Stimulated activated memory B cell treated with anti-CD40 and anti-IgM and Interleukin-4, amounts not matched to agents 10 μg/mL and 1 μg/mL and 100 μg/mL, for 72 hours (primary cell): Measurements from ENCODE around the gene HDAC4.
A peak's percentile ranks its signal among the peaks of the same experiment; 100 is the strongest.

Source experiments
- ATAC-seq: fragments of 150-1000 bp; cut with Tn5 transposase; 2 replicates; pipeline ENCODE4 v1.10.0; 2021
- H3K27ac Mint-ChIP-seq: one replicate; pipeline ENCODE4 v1.8.0; 2022; ENCODE audit warnings: mild to moderate bottlenecking, mixed read lengths
- H3K27me3 Mint-ChIP-seq: one replicate; pipeline ENCODE4 v1.8.0; 2022; ENCODE audit warnings: mixed read lengths
- H3K36me3 Mint-ChIP-seq: one replicate; pipeline ENCODE4 v1.8.0; 2022; ENCODE audit warnings: mixed read lengths
- H3K4me1 Mint-ChIP-seq: one replicate; pipeline ENCODE4 v1.8.0; 2022; ENCODE audit warnings: mixed read lengths
- H3K4me3 Mint-ChIP-seq: one replicate; pipeline ENCODE4 v1.8.0; 2022; ENCODE audit warnings: mild to moderate bottlenecking, moderate library complexity, mixed read lengths
- H3K9me3 Mint-ChIP-seq: one replicate; pipeline ENCODE4 v1.8.0; 2022; ENCODE audit warnings: mixed read lengths

The HDAC4 gene

GRCh38 chr2:239146011-239146641, 254.7 kb downstream of the HDAC4 start:
- Mint-ChIP-seq H3K36me3 (peaks cover 35% of the 10 kb centered on the region), H3K27me3 (no peaks in the 10 kb centered on the region), H3K9me3 (peaks cover 7% of the 10 kb centered on the region), H3K4me3 (no peak overlapping the region), H3K4me1 (peaks cover 9% of the 10 kb centered on the region), H3K27ac (no peak overlapping the region)
- peak; percentile 51 for ATAC-seq

GRCh38 chr2:239145601-239146000, 255.2 kb downstream of the HDAC4 start:
- Mint-ChIP-seq H3K27me3 (no peaks in the 10 kb centered on the region), H3K4me1 (peaks cover 5% of the 10 kb centered on the region), H3K4me3 (no peak overlapping the region), H3K9me3 (peaks cover 5% of the 10 kb centered on the region), H3K27ac (no peak overlapping the region), H3K36me3 (peaks cover 36% of the 10 kb centered on the region)
- ATAC-seq, result no peak

DNA sequence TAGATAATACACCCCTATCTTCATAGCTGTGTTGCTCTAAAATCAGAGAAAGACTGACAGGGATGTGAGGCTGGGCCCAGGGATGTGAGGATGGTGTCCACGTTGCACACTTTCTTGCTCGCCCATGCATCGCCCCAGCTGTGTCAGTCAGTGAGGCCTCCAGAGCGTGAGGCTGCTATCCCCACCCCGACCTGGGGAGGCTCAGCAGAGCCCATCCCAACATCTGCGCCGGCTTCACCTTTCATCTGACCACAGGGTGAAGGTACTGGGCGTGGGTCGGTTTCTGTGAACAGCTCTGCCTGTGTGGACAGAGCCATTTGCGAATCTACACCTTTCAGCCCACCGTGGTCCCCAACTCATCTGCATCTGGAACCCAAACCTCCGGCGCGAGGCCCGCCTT, 255.7 kb downstream of the HDAC4 start:
- Mint-ChIP-seq H3K27me3 (no peaks in the 10 kb centered on the region), H3K27ac (no peak overlapping the region), H3K9me3 (peaks cover 2% of the 10 kb centered on the region), H3K4me1 (peaks cover 5% of the 10 kb centered on the region), H3K36me3 (peaks cover 31% of the 10 kb centered on the region), H3K4me3 (no peak overlapping the region)
- no peak for ATAC-seq

DNA sequence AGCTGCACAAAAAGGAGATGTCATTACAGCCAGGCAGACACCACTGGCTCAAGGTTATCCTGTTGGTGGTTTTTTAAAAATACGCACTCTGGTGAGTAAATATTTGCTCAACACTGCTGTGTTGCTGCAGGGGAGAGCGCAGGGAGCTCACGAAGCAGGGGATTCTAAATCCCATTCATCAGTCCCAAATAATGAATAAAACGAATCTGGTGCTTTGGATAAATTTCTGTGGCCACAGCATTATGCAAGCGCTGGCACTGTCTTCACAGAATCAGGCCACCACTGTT, 256.2 kb downstream of the HDAC4 start:
- H3K9me3 Mint-ChIP-seq, result no peaks in the 10 kb centered on the region
- no peak for ATAC-seq
- peaks cover 32% of the 10 kb centered on the region for H3K36me3 Mint-ChIP-seq
- no peaks in the 10 kb centered on the region for H3K27me3 Mint-ChIP-seq
- H3K4me1 Mint-ChIP-seq, result peaks cover 5% of the 10 kb centered on the region
- H3K4me3 Mint-ChIP-seq, result no peak overlapping the region
- no peak overlapping the region for H3K27ac Mint-ChIP-seq

DNA sequence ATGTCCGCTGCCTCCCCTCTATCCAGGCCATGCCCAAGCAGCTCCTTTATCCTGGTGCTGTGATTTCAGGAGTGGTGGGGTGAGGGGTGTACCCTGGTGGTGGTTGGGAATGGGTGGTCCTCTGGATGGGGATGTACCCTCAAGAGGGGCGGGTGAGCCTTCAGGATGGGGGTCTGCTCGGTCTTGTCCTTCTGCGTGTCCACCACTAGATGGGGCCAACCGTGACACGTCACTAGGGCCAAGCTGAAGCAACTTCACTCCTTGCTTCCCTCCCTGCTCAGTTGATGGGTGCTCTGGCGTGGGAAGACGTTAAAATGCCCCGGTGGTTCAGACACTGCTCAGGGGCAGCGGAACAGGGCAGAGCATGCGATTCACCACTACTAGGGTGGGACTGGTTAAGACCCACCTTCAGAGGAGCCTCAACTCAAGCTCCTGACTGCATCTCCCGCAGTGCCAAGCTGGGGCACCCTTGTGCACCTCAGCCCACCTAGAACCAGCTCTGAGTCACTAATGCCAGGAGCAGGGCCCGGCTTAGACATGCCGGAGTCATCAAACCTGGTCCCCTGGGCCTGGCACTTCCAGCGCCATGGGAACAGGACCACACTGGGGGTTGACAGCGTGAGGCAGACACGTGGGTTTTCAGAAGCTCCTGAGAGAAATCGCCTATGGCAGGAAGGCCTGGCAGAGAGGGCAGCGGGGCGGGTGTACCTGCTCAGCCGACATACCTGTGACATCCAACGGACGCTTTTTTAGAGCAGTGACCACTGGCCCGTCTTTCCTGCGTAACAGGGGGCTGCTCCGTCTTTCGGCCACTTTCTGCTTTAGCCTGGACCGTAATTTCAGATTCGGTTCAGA, 256.7 kb downstream of the HDAC4 start:
- Mint-ChIP-seq H3K9me3 (no peaks in the 10 kb centered on the region), H3K27ac (no peak overlapping the region), H3K36me3 (peaks cover 38% of the 10 kb centered on the region), H3K4me3 (no peak overlapping the region), H3K27me3 (no peaks in the 10 kb centered on the region), H3K4me1 (peaks cover 5% of the 10 kb centered on the region)
- no peak for ATAC-seq

- Mint-ChIP-seq H3K4me3 (no peak overlapping the region), H3K9me3 (no peaks in the 10 kb centered on the region), H3K36me3 (peaks cover 37% of the 10 kb centered on the region), H3K27ac (no peak overlapping the region), H3K4me1 (peaks cover 5% of the 10 kb centered on the region), H3K27me3 (no peaks in the 10 kb centered on the region)
- ATAC-seq, result no peak
These were observed 258.0 kb downstream of the HDAC4 start for GRCh38 chr2:239142806-239143205.

GRCh38 chr2:239142296-239142695, 258.5 kb downstream of the HDAC4 start:
- Mint-ChIP-seq H3K9me3 (no peaks in the 10 kb centered on the region), H3K4me3 (no peak overlapping the region), H3K4me1 (peaks cover 5% of the 10 kb centered on the region), H3K27ac (no peak overlapping the region), H3K36me3 (peaks cover 36% of the 10 kb centered on the region), H3K27me3 (no peaks in the 10 kb centered on the region)
- no peak for ATAC-seq

DNA sequence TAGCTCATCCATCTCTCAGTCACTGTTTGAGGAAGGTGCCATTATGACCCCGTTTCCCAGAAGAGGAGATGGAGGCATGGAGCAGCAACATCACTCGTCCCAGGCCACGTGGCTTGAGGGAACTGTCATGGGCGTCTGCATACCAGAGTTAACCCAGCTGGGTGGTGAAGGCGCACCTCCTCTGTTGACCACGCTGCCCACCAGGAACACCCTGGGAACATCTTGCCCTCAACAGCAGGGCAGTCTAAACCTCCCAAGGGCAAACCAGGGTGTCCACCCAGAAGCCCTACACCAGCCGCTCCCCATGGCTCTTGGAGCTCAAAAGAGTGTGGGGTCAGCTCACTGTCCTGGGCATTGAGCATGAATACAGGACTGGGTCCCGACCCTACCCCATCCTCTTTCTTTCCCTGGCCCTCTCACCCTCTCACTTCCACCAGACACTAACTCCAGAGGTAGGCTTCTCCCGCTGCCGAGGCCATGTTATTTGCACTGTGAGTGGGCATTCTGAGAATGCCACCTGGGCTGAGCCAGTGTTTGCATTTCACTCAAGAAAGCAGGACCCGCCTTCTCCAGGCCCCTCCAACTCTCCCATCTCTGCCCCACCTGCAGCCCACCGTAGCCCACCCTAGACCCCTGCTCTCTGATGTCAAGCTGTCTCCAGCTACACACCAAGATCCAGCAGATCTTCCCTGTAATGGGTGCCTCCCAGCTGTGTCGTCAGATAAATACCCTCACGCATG, 259.6 kb downstream of the HDAC4 start:
- no peak overlapping the region for H3K4me3 Mint-ChIP-seq
- no peak overlapping the region for H3K27ac Mint-ChIP-seq
- peaks cover 3% of the 10 kb centered on the region for H3K9me3 Mint-ChIP-seq
- peaks cover 3% of the 10 kb centered on the region for H3K4me1 Mint-ChIP-seq
- ATAC-seq, result no peak
- H3K27me3 Mint-ChIP-seq, result no peaks in the 10 kb centered on the region
- H3K36me3 Mint-ChIP-seq, result peaks cover 45% of the 10 kb centered on the region

- Mint-ChIP-seq H3K4me3 (no peak overlapping the region), H3K36me3 (peaks cover 51% of the 10 kb centered on the region), H3K9me3 (peaks cover 4% of the 10 kb centered on the region), H3K27ac (no peak overlapping the region), H3K27me3 (no peaks in the 10 kb centered on the region), H3K4me1 (no peaks in the 10 kb centered on the region)
- ATAC-seq, result no peak
These were observed 260.3 kb downstream of the HDAC4 start for GRCh38 chr2:239140346-239141020.

DNA sequence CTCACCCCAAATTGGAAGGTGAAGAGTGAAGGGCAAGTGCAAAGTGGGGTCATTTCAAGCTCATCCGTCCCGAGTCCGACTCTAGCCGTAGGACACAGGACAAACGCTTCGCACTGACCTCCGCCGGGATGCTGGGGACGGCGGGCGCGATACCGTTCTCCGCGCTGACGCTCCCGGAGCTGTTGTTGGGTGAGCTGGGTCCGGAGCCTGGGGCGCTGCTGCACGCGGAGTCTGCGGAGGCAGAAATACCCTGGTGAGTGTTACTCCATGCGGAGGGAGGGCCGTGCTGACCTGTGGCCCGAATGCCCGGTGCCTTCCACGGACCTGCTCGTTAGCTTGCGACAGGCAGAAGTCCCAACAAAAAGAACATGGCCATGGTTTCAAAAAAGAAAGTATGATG, 261.3 kb downstream of the HDAC4 start:
- Mint-ChIP-seq H3K36me3 (peaks cover 61% of the 10 kb centered on the region), H3K27me3 (no peaks in the 10 kb centered on the region), H3K4me1 (no peaks in the 10 kb centered on the region), H3K4me3 (no peak overlapping the region), H3K27ac (no peak overlapping the region), H3K9me3 (peaks cover 4% of the 10 kb centered on the region)
- ATAC-seq, result no peak

DNA sequence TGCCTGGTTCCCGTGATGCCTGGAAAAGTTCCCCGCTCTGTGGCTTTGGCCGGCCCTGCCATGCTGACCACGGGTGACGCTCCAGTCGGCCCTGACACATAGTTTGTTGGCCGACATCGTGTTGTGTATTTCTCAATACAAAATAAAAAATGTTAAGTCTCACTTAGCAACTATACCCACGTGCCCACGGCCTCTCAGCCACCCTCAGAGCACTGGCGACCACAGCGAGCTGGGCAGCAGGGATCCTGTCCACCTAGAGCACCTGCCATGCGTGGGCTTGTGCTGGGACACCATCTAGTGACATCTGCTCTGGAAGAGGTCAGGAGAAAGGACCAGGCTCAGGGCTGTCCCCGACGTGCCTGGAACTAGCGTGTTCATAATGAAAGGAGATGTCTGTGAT, 261.7 kb downstream of the HDAC4 start:
- Mint-ChIP-seq H3K4me1 (no peaks in the 10 kb centered on the region), H3K27me3 (no peaks in the 10 kb centered on the region), H3K4me3 (no peak overlapping the region), H3K9me3 (peaks cover 4% of the 10 kb centered on the region), H3K27ac (no peak overlapping the region), H3K36me3 (peaks cover 65% of the 10 kb centered on the region)
- ATAC-seq, result no peak

- H3K4me1 Mint-ChIP-seq, result no peaks in the 10 kb centered on the region
- H3K9me3 Mint-ChIP-seq, result peaks cover 4% of the 10 kb centered on the region
- H3K27me3 Mint-ChIP-seq, result no peaks in the 10 kb centered on the region
- H3K27ac Mint-ChIP-seq, result no peak overlapping the region
- peaks cover 70% of the 10 kb centered on the region for H3K36me3 Mint-ChIP-seq
- no peak overlapping the region for H3K4me3 Mint-ChIP-seq
- no peak for ATAC-seq
These were observed 262.2 kb downstream of the HDAC4 start for GRCh38 chr2:239138610-239139009.

- Mint-ChIP-seq H3K4me1 (no peaks in the 10 kb centered on the region), H3K27ac (no peak overlapping the region), H3K36me3 (peaks cover 70% of the 10 kb centered on the region), H3K4me3 (no peak overlapping the region), H3K27me3 (no peaks in the 10 kb centered on the region), H3K9me3 (peaks cover 4% of the 10 kb centered on the region)
- ATAC-seq, result no peak
These were observed 262.9 kb downstream of the HDAC4 start for GRCh38 chr2:239137898-239138283.

GRCh38 chr2:239137165-239137897, 263.5 kb downstream of the HDAC4 start:
- Mint-ChIP-seq H3K27ac (no peak overlapping the region), H3K4me1 (no peaks in the 10 kb centered on the region), H3K4me3 (no peak overlapping the region), H3K9me3 (peaks cover 4% of the 10 kb centered on the region), H3K27me3 (no peaks in the 10 kb centered on the region), H3K36me3 (peaks cover 75% of the 10 kb centered on the region)
- ATAC-seq, result no peak

- ATAC-seq, result no peak
- H3K27ac Mint-ChIP-seq, result no peak overlapping the region
- H3K27me3 Mint-ChIP-seq, result no peaks in the 10 kb centered on the region
- H3K4me3 Mint-ChIP-seq, result no peak overlapping the region
- H3K36me3 Mint-ChIP-seq, result peaks cover 79% of the 10 kb centered on the region
- H3K9me3 Mint-ChIP-seq, result peaks cover 4% of the 10 kb centered on the region
- H3K4me1 Mint-ChIP-seq, result no peaks in the 10 kb centered on the region
These were observed 264.1 kb downstream of the HDAC4 start for GRCh38 chr2:239136762-239137161.
